ENCODE data around the gene TOLLIP.

DNA sequence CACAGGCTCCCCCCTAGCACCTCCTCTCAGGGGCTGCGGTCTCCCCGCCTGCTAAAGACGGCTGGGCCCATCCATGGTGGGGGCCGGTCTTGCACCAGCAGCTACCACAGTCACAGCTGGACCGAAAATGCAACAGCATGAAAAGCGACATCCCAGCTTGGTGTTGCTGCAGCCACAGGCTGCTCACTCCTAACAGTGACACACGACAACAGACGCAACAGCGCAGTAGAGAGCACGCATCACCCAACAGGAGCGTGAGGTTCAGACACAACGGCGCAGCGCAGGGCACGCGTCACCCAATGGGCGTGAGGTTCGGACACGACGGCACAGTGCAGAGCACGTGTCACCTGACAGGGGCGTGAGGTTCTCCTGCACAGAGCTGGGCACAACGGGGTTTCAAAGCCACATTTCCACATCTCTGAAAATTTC is 24.1 kb downstream of the TOLLIP start:
- TF ChIP-seq, protein P1, sequence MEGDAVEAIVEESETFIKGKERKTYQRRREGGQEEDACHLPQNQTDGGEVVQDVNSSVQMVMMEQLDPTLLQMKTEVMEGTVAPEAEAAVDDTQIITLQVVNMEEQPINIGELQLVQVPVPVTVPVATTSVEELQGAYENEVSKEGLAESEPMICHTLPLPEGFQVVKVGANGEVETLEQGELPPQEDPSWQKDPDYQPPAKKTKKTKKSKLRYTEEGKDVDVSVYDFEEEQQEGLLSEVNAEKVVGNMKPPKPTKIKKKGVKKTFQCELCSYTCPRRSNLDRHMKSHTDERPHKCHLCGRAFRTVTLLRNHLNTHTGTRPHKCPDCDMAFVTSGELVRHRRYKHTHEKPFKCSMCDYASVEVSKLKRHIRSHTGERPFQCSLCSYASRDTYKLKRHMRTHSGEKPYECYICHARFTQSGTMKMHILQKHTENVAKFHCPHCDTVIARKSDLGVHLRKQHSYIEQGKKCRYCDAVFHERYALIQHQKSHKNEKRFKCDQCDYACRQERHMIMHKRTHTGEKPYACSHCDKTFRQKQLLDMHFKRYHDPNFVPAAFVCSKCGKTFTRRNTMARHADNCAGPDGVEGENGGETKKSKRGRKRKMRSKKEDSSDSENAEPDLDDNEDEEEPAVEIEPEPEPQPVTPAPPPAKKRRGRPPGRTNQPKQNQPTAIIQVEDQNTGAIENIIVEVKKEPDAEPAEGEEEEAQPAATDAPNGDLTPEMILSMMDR (IDR thresholded peaks at IDR 0.05): no peak
- TF ChIP-seq POLR2AphosphoS5 (IDR thresholded peaks at IDR 0.05) (no peak), POLR2A (IDR thresholded peaks at IDR 0.05) (no peak), EP300 (IDR thresholded peaks at IDR 0.05) (no peak)

All from stomach (tissue), 4 donors.